ENCODE data around the gene EPHB3.

The EPHB3 gene

DNA sequence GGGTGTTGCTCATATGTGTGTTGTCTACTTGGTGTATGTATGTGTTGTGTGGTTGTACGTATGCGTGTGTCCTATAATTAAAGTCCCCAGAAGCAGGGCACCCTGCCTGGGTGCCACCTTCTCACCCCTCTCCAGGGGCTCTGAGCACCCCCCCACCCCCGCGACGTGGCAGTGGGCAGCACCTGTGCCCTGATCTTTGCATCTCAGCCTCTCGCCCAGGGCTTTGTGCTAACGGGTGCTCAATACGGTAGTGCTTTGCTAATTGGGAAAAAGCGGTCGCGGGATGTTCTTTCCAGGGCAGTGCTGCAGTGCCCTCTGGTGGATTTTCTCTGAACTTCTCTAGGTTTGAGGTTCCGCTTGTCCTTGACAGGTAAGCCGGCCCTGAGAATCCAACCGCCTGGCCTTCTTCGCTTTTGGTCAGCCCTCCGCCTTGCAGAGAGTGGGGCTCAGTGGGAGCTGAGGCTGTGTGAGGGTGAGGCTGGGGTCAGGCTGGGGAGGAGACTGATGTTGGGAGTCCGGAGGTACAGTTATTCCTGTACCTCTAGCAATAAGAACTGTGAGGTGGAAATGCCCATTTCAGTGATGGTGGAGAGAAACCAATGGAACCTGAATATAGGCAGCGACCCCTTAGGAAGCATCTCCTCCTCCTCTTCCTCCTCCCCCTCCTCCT, 17.6 kb upstream of the EPHB3 start:
- DNase-seq: peak; percentile 60

DNA sequence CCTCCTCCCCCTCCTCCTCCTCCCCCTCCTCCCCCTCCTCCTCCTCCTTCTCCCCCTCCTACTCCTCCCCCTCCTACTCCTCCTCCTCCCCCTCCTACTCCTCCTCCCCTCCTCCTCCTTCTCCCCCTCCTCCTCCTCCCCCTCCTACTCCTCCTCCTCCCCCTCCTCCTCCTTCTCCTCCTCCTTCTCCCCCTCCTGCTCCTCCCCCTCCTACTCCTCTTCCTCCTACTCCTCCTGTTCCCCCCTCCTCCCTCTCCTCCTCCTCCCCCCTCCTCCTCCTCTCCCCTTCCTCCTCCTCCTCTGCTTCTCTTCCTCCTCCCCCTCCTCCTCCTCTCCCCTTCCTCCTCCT, 17.1 kb upstream of the EPHB3 start:
- DNase-seq: no peak

DNA sequence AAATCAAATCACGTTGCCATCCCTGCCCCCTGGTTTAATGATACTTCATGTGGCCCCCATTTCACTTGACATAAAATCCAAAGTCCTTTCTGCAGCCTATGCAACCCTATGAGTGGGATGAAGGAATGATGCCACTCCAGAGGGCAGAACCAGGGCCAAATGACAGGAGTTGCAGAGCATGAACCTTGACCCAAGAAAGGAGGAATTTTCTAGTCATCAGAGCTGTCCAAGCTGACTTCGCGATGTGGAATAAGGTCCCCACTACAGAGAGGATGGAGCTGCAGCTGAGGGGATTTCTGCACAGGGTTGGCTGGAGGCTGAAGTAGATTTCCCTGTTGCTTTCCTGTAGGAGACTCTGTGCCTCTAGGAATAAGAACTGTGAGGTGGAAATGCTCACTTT, 15.8 kb upstream of the EPHB3 start:
- no peak for DNase-seq

DNA sequence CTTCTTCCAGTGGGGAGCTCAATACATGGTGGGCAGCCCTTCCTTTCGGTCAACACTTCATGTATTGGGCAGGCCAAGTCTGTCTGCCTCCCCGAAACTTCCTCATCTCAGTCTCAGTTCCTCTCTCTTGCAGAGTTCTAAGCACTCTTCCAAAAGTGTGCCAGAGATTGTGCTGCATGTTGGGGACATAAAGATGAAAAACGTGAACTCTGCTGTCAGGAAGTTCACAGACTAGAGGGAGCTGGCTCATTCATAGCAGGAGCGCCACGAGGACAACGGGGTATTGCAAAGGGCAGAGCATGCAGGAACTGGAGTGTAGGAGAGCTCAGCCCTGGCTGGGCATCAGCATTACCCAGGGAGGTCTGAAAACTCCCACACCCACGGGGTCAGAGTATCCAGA, 15.3 kb upstream of the EPHB3 start:
- no peak for DNase-seq

DNA sequence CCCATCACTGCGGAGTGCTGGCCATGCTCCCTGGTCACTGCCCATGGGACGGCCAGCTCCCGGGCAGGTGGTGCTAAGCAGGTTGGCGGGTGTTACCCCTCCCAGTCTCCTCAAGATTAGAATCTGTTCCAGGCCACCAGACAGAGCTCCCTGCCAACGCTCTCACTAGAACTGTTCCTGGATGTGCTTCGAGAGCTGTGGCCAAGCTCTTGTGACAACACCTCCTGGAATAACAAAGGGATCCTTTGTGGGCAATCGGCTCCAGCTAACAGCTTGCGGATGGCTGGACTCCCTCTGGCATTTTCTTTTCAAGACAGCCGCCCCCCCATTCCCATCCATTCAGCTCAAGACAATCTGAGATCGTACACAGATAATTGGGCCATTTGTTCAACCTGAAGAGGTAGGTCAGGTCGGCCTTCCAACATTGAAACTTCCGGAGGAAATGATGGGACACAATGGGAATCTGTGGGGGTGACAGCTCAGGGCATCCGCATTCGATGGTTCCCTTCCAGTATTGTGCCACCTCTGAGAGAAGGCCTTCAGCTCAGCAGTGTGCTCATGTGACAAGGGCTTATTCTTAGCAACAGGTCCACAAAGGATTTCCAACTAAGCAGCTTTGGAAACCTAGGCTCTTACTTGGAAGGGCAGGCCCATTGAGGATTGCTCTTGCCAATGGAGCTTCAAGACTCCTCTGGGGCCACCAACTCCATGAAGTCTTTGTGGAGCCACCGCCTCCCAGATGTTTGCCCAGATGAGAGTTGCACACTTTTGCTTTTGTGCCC, 11.6 kb upstream of the EPHB3 start:
- no peak for DNase-seq

DNA sequence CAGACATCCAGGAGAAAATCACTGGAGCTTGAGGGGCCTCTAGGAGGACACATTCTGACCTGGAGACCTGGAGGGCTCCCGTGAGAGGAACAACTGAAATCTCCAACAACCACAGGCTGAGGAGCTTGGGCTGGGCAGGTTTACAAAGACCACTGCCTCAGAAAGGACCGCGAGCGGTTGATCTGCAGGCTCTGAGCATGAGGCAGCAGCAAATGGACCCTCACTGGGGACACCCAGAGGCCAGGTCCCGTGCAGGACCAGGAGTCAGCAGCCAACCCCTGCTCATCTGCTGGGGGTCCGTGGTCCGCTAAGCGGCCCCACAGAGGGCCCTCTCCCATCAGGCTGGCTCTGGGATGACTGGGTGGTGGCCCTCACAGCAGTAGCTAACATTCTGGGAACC, 10.5 kb upstream of the EPHB3 start:
- DNase-seq: no peak

DNA sequence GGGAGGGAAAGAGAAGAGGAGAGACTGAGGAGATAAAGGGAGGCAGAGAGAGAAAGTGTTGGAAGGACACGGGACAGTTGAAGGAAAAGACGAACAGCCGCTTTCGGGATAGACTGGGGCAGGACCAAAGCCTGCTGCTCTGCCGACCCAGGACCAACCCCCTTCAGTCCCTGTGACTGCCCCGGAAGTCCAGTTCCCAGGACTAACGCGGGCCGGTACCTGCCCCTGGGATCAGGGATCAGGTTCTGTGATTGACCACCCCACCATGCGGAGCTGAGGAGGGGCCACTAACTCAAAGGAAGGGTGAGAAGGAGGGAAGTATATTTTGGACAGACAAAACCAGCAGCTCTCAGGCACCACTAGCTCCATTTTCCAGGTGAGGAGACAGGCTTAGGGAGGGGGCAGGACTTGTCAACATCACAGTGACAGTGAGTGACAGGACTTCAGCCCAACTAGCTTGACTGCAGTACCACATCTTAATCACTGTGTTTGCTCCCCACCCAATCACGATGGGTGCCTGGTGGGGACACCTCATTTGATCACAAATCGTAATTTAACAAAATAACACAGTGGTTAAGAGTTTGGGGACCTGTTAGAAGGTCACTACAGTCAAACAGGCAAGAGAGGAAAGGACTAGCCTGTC, 9.8 kb upstream of the EPHB3 start:
- DNase-seq: no peak

DNA sequence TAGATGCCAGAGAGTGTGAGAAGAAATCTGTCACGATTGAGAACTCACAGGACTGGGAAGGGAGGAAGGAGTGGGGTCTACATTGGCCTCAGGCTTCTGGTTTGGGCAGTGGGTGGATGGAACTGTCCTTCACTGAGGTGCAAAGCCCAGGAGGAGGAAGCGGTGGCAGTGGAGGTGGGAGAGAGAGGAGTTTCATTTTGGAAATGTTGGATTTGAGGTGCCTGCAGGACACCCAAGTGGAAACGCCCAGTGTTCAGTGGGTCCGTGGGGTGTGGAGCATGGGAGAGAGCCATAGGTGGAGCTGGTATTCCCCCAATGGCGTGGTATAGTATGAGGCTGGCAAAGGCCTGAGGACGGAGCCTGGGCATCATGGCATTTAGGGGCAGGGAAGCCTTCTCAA, 9.3 kb upstream of the EPHB3 start:
- no peak for DNase-seq

DNA sequence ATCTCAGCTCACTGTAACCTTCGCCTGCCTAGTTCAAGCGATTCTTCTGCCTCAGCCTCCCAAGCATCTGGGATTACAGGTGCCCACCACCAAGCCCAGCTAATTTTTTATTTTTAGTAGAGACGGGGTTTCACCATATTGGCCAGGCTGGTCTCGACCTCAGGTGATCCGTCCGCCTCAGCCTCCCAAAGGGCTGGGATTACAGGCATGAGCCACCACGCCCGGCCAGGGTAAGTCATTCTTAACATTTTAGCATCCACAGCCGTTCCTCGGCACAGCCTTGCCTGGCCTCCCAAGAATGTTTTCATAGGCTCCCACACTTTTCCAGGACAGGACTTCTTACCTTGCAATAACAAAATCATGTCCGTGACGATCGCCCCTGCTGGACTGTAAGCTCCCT, 8.7 kb upstream of the EPHB3 start:
- no peak for DNase-seq

DNA sequence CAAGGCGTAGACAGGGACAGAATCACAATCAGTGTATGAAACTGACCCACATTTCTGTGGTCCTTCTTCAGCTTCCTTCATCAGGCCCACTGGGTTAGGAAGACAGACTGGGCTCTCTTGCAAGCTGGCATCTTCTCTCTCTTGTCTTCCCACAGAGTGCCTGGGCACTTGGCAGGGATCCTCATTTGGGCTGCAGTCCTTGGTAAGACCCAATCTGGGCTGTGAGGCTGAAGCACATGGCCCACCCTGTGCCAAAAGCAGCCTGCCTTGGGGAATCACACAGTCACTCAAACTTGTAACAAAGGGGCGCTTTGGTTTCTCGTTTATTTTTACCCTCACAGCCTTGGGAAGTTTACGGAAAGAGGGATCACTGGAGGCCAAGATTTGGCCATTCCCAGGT, 8.2 kb upstream of the EPHB3 start:
- no peak for DNase-seq

DNA sequence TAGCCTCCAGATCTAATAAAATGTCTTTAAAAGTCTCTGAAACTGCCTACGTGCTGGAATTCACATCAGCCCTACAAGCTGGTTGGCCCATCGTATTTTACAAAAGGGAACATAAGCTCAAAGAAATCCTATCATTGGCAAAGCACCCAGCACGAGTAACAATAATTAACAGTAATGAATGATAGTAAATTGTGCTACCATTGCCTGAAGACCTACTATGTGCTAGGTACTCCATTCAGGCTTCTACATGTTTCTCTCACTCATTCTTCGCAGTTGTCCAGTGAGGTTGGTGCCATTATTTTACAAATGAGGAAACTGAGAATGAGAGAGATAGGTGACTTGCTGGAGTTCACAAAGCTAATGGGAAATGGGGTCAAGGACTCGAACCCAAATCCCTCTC, 7.1 kb upstream of the EPHB3 start:
- DNase-seq: no peak

DNA sequence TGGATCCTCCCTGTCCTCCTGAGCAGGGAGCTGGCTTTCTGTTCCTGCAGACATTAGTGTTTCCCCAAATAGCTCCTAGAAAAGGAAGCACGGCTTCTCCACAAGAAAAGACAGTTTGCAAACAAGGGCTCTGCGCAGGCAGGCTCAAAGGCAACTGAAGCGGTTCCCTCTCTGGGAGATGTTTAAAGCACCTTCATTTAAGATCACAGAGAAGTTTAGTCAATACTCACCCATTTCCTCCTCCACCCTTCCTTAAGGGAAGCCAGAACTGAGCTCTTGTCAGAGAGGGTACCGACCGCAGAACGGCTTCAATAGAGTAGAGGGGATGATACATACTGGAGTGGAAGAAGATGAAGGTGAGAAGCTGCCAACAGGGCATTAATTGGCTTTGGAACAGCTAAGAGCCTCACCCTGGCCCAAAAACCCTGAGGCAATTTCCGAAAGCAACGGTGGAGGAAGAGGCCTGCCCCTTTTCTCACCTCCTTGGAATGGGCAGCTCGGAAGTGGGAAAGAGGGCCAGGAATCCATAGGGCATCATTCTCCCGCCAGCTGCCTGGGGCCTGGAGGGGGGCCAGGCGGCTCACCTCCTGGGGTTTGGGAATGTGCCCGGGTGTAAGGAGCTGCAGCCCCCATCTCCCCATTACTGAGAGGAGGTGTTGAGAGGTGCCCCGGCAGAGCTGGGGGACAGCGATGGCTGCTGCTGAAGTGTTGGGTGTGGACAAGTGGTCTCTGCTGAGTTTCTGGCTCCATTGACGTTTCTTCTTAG, 4.8 kb upstream of the EPHB3 start:
- DNase-seq: no peak

DNA sequence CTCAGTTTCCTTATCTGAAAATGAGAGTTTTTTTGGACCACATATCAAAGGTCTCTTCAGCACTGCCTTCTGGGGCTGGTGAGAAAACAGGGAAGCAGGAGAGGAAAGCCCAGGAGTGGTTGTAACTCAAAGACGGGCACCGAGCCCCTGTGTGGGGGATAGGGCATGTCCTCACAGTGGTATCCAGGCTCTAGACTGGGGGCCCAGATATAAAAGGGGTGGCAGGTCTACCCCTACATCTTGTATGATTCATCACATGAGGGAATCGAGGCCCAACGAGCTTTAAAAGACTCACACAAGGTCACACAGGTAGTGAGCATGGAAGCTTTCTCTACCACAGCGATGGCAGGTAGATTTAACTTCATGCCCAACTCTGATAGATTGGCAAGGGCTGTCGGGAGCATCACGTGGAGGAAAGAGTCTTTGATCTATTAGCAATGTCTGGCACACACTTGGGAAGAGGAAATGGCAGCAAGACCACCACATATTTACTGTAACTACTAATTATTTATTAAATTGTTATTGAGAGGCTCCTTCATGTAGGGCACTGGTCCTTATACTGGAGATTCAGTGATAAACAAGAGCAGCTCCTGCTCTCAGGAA, 4.1 kb upstream of the EPHB3 start:
- DNase-seq: no peak

DNA sequence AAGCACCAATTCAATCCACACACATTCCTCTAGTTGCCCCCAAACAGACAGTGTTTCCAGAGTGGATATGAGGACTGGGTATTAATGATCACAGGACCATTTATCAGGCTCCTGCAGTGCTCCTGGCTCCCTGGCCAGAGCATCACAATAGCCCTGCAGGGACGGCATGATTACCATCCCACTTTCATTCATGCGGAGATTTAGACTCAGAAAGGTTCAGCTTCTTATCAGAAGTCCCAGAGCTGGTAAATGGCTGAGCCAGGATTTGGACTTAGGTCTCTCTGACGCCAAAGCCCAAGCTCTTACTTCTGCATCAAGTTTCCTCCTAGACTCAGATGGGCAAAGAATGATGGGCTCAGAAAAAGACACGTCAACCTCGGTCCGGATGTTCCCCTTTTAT, 2.9 kb upstream of the EPHB3 start:
- no peak for DNase-seq

DNA sequence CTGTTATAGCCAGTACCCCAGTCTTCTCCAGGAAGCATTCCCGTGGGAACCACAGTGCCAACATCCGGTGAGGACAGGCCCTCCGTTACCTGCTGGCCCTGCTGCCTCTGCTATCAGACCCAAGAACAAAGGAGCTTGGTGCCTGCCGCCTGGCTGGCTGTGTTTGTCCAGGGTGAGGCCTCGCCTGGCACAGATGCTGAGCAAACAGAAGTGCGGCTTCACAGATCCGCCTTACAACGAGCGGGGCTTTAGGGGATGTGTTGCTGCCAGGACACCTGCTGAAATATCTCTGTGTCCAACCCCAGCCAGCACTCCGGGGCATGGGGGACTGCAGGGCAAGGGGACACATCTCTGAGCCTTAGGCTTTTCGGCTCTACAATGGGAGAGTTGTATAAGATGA, 2.2 kb upstream of the EPHB3 start:
- DNase-seq: no peak

DNA sequence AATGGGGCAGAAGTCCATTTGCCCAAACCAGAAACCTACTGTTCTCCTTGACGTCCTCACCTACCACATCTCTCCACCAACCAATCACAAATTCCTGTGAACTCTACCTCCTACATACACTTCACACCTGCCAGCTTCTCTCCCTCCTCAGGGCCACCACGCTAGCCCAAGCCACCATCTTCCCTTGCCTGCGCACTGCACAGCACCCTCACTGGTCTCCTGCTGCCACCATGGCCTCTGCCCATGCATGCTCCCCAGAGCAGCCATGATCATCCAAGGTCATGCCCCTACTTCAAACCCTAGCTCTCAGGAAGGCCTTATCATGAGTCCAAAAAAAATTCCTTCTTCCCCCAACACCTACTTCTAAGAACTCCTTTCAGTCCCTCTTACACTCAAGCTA, 1.1 kb upstream of the EPHB3 start:
- DNase-seq: no peak

DNA sequence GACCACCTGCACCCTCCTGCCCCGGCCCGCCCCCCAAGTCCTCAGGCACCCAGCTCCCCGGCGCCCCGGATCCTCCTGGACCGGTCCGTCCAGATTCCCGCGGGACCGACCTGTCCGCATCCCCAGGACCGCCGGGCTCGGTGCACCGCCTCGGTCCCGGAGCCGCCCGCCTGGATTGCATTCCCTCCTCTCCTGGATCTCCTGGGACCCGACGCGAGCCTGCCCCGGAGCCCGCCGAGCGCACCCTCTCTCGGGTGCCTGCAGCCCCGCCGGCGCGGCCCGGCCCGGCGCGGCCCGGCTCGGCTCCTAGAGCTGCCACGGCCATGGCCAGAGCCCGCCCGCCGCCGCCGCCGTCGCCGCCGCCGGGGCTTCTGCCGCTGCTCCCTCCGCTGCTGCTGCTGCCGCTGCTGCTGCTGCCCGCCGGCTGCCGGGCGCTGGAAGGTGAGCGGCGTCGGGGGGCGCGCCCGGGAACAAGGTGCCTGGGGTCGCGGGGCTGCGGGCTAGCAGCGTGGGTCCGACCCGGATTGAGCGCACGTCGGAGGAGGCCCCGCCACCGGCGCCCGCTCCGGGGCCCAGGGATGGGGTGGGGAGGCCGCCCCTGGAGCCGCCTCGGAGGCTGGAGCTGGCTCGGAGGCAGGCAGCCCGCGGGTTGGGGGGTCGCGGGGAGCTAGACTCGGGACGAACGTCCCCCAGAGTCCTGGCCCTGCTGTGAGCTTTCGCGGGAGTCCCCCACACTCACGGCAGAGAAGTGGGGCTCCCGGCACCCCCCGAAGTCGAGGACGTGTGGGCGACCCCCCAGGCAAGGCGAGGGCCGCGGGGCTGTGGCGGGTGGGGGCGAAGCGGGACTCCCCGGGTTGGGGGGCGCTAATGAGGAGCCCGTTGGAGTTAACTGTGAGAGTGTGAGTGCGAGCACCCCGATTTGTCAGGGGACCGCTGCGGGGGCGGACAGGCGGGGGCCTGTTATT, 610 bp downstream of the EPHB3 start:
- DNase-seq: no peak

DNA sequence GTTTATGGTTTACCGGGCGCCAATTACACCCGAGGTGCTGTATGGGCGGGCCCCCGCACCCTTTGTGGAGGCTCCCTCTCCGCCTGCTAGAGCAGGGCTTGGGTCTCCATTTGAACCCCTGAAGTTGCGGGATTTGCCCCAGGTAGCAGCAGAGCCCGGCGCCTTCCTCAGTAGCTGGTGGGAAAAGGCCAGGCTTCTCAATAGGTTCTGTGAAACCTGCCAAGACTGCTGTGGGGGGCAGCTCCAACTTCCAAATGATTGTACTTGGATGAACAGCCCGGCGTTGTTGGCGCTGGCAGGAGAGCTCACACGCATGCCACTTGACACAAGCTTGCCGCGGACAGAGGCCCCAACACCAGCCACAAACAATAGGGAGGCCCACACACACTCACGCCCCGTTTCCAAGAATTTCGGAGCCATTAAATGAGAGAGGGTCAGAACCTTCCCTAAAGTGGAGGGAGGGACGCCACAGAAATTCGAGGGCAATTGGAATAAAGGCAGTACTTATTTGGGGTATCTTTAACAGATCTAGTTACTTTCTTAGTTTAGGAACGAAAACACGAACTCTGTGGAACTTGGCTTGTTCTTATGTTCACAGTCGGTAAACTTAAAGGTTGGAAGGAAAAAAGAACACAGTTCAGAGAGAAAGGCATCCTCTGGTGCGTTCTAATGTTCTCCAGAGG, 1.4 kb downstream of the EPHB3 start:
- DNase-seq: no peak

DNA sequence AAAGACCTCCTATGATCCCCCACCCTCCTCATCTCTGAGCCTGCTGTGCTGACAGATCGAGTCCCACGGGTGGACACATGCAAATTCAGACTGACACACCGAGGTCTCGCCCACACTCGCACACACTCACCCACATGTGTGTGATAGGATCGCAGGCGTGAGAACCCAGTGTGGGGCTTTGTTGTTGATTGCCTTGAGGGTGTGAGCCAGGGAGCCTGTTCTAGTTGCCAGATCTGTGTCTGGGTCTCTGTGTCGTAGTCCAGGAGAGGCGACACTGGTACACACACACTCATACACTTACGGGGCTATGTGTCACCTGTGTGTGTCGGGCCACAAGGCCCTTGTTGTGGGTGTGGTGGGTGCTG, 2.0 kb downstream of the EPHB3 start:
- no peak for DNase-seq

DNA sequence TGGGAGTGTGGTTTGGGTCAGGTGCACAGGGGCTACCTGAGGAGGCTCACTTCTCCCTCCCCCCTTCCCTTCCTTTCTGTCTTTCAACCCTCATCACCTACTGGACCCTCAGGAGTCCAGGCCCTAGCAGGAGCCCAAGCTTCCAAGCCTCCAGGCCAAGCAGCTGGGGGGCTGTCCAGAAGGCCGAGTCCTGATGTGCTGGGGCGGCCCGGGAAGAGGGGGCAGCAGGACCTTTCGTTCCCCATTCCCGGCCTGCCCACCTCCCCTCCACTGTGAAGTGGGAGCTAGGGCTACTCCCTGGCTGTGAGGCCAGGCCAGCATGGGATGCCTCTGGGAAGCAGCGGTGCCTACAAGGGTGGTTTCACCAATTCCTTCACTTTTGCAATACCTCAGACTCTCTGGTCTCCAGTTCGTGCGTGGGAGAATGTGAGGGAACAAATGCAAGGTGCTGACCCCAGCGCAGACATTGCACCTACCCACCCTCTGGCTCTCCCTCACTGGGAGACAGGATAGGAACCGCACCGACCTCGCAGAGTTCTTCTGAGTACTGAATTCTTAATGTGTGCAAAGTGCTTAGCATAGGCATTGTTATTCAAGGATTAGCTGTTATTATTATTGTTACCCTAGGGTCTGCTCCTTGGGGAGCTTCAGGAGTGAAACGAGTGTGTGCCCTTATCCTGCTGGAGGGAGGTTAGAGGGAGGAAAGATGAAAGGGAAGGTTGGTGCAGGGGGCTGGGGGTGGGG, 2.5 kb downstream of the EPHB3 start:
- no peak for DNase-seq
